Nasal cavity respiratory epithelium epithelial cell of viscerocranial mucosa (primary cell): ENCODE results near the gene TPCN2. TPM values are rescaled to one million over a fixed set of nuclear protein-coding genes. Genes with fewer than 3 reads are reported as not detected.

Experiments used
- total RNA-seq: library from RNA; depleted of rRNA; stranded (reverse); fragments of >200 nt; gene quantifications from 2 replicates; pipeline ENCODE4 v1.2.3, GENCODE V29; 2014

TPCN2 gene
- total RNA-seq, result 4.8 and 7.5 TPM in 2 replicates

DNA sequence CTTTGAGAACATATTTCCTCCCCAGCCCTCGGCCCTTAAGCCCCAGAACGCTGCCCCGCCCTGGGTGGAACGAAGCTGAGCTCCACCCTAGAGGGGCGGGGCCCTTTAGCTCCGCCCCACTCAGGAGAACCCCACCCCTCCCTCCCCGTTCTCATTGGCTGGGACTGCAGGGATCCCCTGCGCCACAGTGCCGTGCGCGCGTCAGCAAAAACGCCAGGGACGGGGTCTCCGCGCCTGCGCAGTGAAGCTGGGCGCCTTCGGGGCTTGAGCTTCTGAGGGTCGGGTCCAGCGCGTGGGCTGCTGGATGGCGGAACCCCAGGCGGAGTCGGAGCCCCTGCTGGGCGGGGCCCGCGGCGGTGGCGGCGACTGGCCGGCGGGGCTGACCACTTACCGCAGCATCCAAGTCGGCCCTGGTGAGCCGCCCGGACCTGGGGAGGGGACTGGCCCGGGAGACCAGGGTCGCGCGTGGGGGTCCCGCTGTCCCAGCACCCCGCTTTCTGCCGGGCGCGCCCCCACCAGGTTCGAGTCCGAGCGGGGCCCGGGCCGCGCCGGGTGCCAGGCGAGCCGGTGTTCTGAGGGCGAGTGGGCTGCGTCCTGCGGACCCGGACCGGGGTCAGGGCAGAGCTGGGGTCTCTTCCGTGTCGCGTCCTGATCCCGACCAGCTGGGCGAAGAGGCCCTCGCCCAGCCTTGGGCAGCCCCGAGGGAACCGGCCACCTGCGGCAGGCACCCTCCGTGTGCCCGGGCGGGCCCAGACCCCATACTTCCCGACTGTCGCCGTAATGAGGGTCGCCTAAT, at the start of gene TPCN2:
Gene TPCN2 (plus strand): TSS at position 239 of the 796 bp plus-strand sequence. CDS start 66 bp downstream, at position 305.

DNA sequence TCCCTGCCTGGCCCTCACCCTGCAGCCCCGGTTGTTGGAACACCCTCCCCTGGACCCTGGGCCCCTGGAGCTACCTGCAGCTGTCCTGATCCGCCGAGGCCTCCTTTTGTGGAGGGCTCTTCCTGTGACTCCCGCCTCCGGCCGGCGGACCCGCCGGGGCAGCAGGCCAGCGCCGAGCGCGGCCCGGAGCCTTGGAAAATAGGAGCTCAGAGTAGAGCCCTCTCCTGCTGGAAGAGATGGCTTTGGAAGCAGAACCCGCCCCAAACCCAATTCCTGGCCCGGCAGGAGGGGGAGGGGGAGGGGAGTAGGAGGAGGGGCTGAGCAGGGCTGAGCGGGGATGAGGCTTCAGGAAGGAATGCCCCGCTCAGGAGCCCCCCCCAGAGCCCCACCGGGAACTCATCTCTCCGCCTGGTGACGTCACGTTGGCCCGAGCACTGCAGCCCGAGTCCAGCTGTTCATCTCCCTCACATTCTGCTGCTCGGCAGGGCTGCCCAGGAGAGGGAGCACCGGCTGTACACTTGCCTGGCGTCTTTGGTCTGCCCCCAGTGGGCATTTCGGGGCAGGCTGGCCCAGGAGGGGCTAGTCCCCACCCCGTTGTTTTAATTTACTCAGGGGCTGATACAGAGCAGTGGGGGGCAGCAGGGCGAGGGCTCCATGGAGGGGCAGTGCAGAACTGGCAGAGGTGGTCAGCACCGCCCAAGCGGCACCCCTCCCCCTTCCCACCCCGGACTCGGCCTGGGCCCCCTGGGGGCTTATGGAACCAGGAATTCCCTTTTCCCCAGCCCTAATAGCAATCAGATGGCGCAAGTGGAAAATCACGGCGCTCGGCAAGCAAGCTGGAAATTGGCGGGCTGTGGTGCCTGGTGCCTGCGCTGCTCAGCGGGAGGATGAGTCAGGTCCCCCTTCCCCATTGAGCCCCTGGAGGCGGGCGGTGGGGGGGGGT, 35.5 kb upstream of the TPCN2 start, which contains the start of gene MRGPRF:
Gene MRGPRF (minus strand): TSS at position 238 of the 943 bp plus-strand sequence. CDS start 3,345 bp downstream, outside the sequence.

DNA sequence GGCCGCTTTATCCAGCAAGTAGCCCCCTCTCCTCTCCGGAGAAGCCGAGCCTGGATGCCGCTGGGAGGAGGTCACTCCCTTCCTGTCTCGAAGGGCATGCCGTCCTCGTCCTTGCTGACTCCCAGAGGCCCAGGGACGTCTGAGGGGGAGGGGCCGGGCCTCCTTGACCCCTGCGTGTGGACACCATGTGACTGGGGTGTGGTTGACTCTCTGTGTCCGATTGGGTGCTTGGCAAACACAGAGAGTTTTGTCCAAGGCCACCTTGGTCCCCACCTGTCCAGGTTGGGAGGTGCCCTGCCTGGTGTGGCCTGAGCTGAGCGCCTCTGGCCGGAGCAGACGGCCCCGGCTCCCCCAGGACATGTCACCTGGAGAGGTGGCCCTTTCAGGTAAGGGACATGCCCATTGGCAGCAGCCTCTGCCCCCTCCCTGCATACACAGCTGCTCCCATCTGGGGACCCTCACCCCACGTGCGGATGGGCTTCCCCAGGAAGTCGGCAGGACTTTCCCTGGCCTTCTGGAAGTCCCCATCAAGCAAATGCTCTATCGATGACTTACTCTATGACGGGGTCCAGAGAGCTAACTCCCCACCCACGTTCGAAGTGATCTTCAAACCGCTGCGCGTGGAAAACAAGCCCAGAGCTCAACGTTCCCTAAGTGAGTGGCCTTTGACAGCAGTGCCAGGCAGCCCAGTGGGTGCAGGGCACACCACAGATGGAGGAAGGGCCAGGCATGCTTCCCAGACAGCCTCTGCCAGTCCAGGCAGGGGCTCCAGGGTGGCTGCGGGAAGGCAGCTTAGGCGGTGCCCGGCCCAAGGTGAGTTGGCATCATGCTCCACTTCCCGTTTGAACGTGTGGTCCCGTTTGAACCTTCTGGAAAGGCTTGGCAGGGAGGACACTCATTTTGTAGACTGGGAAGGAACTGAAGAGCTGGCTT, 106.8 kb downstream of the TPCN2 start, which contains the start of gene SMIM38:
Gene SMIM38 (plus strand): TSS at position 634 of the 933 bp plus-strand sequence. CDS start 1,912 bp downstream, outside the sequence.

Other genes starting within 250 kb of the TPCN2 start
- 40.3 and 57.0 TPM in 2 replicates for gene CPT1A, start 207.0 kb upstream of the TPCN2 start, total RNA-seq
- gene MRPL21, start 145.1 kb upstream of the TPCN2 start, total RNA-seq, result 33.7 and 44.4 TPM in 2 replicates
- gene IGHMBP2, start 145.0 kb upstream of the TPCN2 start, total RNA-seq, result 8.5 and 13.3 TPM in 2 replicates
- gene MRGPRD, start 67.9 kb upstream of the TPCN2 start, total RNA-seq, result not detected in 2 replicates
- gene MRGPRF, start 35.7 kb upstream of the TPCN2 start, total RNA-seq, result not detected in 2 replicates
- 0.21 and 0.68 TPM in 2 replicates for gene SMIM38, start 107.0 kb downstream of the TPCN2 start, total RNA-seq
- under 0.01 and 0.93 TPM in 2 replicates for gene MYEOV, start 245.2 kb downstream of the TPCN2 start, total RNA-seq